Measurements from ENCODE around the gene ALDH16A1.

The ALDH16A1 gene

GRCh38 chr19:49432141-49433073 is 20.6 kb upstream of the ALDH16A1 start:
- peaks cover 10 to 94% (median 53%) of the 10 kb centered on the region in 3 experiments for H3K27me3 ChIP-seq (ENCODE audit: control insufficient read depth in 3 of 3, insufficient read depth in 3 of 3, low read depth in 1 of 3, low read length in 3 of 3)
- no peak for DNase-seq (ENCODE audit: low spot score)
- WGBS, 2 donors (ENCODE audit: extremely low coverage in 2 of 2, insufficient read length in 2 of 2, insufficient replicate concordance in 1 of 2) = no CpG with 5 or more reads among the region's 63 CpGs

GRCh38 chr19:49433240-49433901 is 19.7 kb upstream of the ALDH16A1 start:
- H3K9me3 ChIP-seq (replicated peaks in 1 of 2; ENCODE audit: control insufficient read depth in 2 of 2, insufficient read depth in 1 of 2, low read depth in 1 of 2, low read length in 2 of 2) = peaks cover 12 to 13% of the 10 kb centered on the region in 2 donors
- H3K4me1 ChIP-seq (ENCODE audit: control insufficient read depth in 2 of 2, insufficient read depth in 1 of 2, low read depth in 1 of 2, low read length in 2 of 2) = peaks cover 16% of the 10 kb centered on the region in 2 donors
- no peak overlapping the region for H3K27ac ChIP-seq (replicated peaks; ENCODE audit: low read length)
- H4K91ac ChIP-seq (ENCODE audit: low read depth, low read length, poor library complexity) = no peak overlapping the region
- H2AFZ ChIP-seq (ENCODE audit: low read length) = no peak overlapping the region
- no peak overlapping the region for H2BK12ac ChIP-seq (ENCODE audit: low read length)
- H3K27me3 ChIP-seq (ENCODE audit: control insufficient read depth in 3 of 3, insufficient read depth in 3 of 3, low read depth in 1 of 3, low read length in 3 of 3) = peaks cover 11 to 95% (median 54%) of the 10 kb centered on the region in 3 experiments
- no peaks in the 10 kb centered on the region for H3K36me3 ChIP-seq (replicated peaks in 1 of 2; ENCODE audit: control insufficient read depth in 2 of 2, insufficient read depth in 2 of 2, low read length in 2 of 2)
- H3K4me2 ChIP-seq (ENCODE audit: insufficient read depth, low read length, poor library complexity, severe bottlenecking) = no peak overlapping the region
- H2AK5ac ChIP-seq (ENCODE audit: low read depth, low read length) = peak overlapping the region; percentile 78
- H3K9ac ChIP-seq (ENCODE audit: low read depth, low read length, poor library complexity) = no peak overlapping the region
- no CpG with 5 or more reads among the region's 31 CpGs for WGBS, 2 donors (ENCODE audit: extremely low coverage in 2 of 2, insufficient read length in 2 of 2, insufficient replicate concordance in 1 of 2)
- H3K23ac ChIP-seq (ENCODE audit: low read depth, low read length, poor library complexity) = peak overlapping the region; percentile 8
- peak overlapping the region; percentile 15 for H2BK15ac ChIP-seq (ENCODE audit: low read length)
- no peak overlapping the region for H2BK120ac ChIP-seq (ENCODE audit: low read depth, low read length)
- H3K14ac ChIP-seq (ENCODE audit: low read length) = no peak overlapping the region
- H3K18ac ChIP-seq (ENCODE audit: low read length) = no peak overlapping the region
- no peak overlapping the region for H4K8ac ChIP-seq (ENCODE audit: low read depth, low read length)
- no peak for DNase-seq (ENCODE audit: low spot score)
- H3K79me1 ChIP-seq (ENCODE audit: low read depth, low read length) = peaks cover 2% of the 10 kb centered on the region
- H3K4me3 ChIP-seq (ENCODE audit: low read length in 2 of 2) = no peak overlapping the region
- no peak overlapping the region for H2BK5ac ChIP-seq (ENCODE audit: low read length)
- no peak overlapping the region for H3K4ac ChIP-seq (ENCODE audit: low read length)

More at GRCh38 chr19:49432141-49433073, 20.6 kb upstream of the ALDH16A1 start:
- Histone ChIP-seq H2BK15ac (ENCODE audit: low read length) (peak overlapping the region; percentile 49), H2BK120ac (ENCODE audit: low read depth, low read length) (no peak overlapping the region), H4K8ac (ENCODE audit: low read depth, low read length) (peak overlapping the region; percentile 17), H3K79me1 (ENCODE audit: low read depth, low read length) (peaks cover 2% of the 10 kb centered on the region), H3K27ac (replicated peaks; ENCODE audit: low read length) (no peak overlapping the region), H3K4ac (ENCODE audit: low read length) (peak overlapping the region; percentile 84), H3K9me3 (replicated peaks in 1 of 2; ENCODE audit: control insufficient read depth in 2 of 2, insufficient read depth in 1 of 2, low read depth in 1 of 2, low read length in 2 of 2) (peaks cover 12 to 13% of the 10 kb centered on the region in 2 donors), H3K4me3 (ENCODE audit: low read length in 2 of 2) (no peak overlapping the region), H2AFZ (ENCODE audit: low read length) (no peak overlapping the region), H2BK5ac (ENCODE audit: low read length) (no peak overlapping the region), H3K9ac (ENCODE audit: low read depth, low read length, poor library complexity) (no peak overlapping the region), H4K91ac (ENCODE audit: low read depth, low read length, poor library complexity) (no peak overlapping the region), H2AK5ac (ENCODE audit: low read depth, low read length) (peak overlapping the region; percentile 86), H3K4me1 (ENCODE audit: control insufficient read depth in 2 of 2, insufficient read depth in 1 of 2, low read depth in 1 of 2, low read length in 2 of 2) (peaks cover 20 to 21% of the 10 kb centered on the region in 2 donors), H3K18ac (ENCODE audit: low read length) (peak overlapping the region; percentile 76), H3K23ac (ENCODE audit: low read depth, low read length, poor library complexity) (peak overlapping the region; percentile 65), H3K4me2 (ENCODE audit: insufficient read depth, low read length, poor library complexity, severe bottlenecking) (no peak overlapping the region), H3K36me3 (replicated peaks in 1 of 2; ENCODE audit: control insufficient read depth in 2 of 2, insufficient read depth in 2 of 2, low read length in 2 of 2) (no peaks in the 10 kb centered on the region), H3K14ac (ENCODE audit: low read length) (peak overlapping the region; percentile 82), H2BK12ac (ENCODE audit: low read length) (peak overlapping the region; percentile 73)

GRCh38 chr19:49434907-49435583 is 18.0 kb upstream of the ALDH16A1 start:
- no peak overlapping the region for H4K8ac ChIP-seq (ENCODE audit: low read depth, low read length)
- no peak overlapping the region for H2BK120ac ChIP-seq (ENCODE audit: low read depth, low read length)
- H3K9ac ChIP-seq (ENCODE audit: low read depth, low read length, poor library complexity) = no peak overlapping the region
- no peak overlapping the region for H3K4me3 ChIP-seq (ENCODE audit: low read length in 2 of 2)
- H3K4me1 ChIP-seq (ENCODE audit: control insufficient read depth in 2 of 2, insufficient read depth in 1 of 2, low read depth in 1 of 2, low read length in 2 of 2) = peaks cover 3 to 12% of the 10 kb centered on the region in 2 donors
- H3K18ac ChIP-seq (ENCODE audit: low read length) = peak overlapping the region; percentile 7
- H2AK5ac ChIP-seq (ENCODE audit: low read depth, low read length) = peak overlapping the region; percentile 98
- no peaks in the 10 kb centered on the region for H3K36me3 ChIP-seq (replicated peaks in 1 of 2; ENCODE audit: control insufficient read depth in 2 of 2, insufficient read depth in 2 of 2, low read length in 2 of 2)
- no CpG with 5 or more reads among the region's 18 CpGs for WGBS, 2 donors (ENCODE audit: extremely low coverage in 2 of 2, insufficient read length in 2 of 2, insufficient replicate concordance in 1 of 2)
- no peaks in the 10 kb centered on the region for H3K79me1 ChIP-seq (ENCODE audit: low read depth, low read length)
- H3K23ac ChIP-seq (ENCODE audit: low read depth, low read length, poor library complexity) = no peak overlapping the region
- peaks cover 12 to 13% of the 10 kb centered on the region in 2 donors for H3K9me3 ChIP-seq (replicated peaks in 1 of 2; ENCODE audit: control insufficient read depth in 2 of 2, insufficient read depth in 1 of 2, low read depth in 1 of 2, low read length in 2 of 2)
- H2BK12ac ChIP-seq (ENCODE audit: low read length) = no peak overlapping the region
- H4K91ac ChIP-seq (ENCODE audit: low read depth, low read length, poor library complexity) = no peak overlapping the region
- no peak overlapping the region for H3K27ac ChIP-seq (replicated peaks; ENCODE audit: low read length)
- no peak overlapping the region for H2BK5ac ChIP-seq (ENCODE audit: low read length)
- H3K4ac ChIP-seq (ENCODE audit: low read length) = no peak overlapping the region
- peak overlapping the region; percentile 28 for H2BK15ac ChIP-seq (ENCODE audit: low read length)
- no peak for DNase-seq (ENCODE audit: low spot score)
- H3K27me3 ChIP-seq (ENCODE audit: control insufficient read depth in 3 of 3, insufficient read depth in 3 of 3, low read depth in 1 of 3, low read length in 3 of 3) = peaks cover 11 to 98% (median 66%) of the 10 kb centered on the region in 3 experiments
- H3K4me2 ChIP-seq (ENCODE audit: insufficient read depth, low read length, poor library complexity, severe bottlenecking) = no peak overlapping the region
- H2AFZ ChIP-seq (ENCODE audit: low read length) = no peak overlapping the region
- no peak overlapping the region for H3K14ac ChIP-seq (ENCODE audit: low read length)

All from neuronal stem cell (in vitro differentiated cells).